ENCODE results near the gene ARHGDIB.

ARHGDIB gene

GRCh38 chr12:14984036-14984435 lies 22.6 kb upstream of the ARHGDIB start:
- no peak for DNase-seq

DNA sequence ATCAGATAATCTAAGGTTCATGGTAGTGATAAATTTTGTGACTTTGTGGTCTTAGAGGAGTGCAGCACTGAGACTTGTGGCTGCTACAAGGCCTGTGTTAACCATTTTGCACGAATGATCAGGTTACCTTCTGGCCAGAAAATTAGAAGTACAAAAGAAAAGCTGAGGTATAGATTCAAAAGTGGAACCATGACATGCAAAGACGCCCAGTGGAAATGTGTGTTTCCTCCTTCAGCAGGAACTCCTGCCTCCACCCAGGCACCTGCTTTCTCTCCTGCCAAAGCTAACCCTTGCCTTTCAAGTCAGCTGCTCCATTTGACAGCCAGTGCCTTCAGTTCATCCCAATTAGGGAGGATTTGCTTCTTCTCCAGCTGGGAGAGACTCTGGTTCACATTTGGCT lies 21.6 kb upstream of the ARHGDIB start:
- no peak for DNase-seq

- DNase-seq = no peak
These were observed 21.2 kb upstream of the ARHGDIB start for GRCh38 chr12:14982562-14982961.

GRCh38 chr12:14981049-14981448 lies 19.6 kb upstream of the ARHGDIB start:
- no peak for DNase-seq

DNA sequence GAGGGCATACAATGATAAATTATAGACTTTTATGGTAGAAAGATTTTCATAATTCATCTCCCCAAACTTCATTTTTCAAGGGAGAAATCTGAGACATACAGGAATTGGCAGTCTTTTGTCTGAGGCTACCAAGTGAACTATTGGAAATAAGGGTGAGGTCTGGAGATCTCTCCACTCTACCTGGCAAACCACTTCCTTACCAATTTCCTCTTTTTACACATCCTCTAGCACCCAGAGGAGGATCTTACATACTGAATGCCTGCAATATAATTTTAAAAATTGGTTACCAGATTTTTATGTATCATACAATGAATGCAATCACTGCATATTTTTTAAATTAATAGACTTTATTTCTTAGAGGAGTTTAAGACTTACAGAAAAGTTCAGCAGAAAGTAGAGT lies 18.1 kb upstream of the ARHGDIB start:
- no peak for DNase-seq

DNA sequence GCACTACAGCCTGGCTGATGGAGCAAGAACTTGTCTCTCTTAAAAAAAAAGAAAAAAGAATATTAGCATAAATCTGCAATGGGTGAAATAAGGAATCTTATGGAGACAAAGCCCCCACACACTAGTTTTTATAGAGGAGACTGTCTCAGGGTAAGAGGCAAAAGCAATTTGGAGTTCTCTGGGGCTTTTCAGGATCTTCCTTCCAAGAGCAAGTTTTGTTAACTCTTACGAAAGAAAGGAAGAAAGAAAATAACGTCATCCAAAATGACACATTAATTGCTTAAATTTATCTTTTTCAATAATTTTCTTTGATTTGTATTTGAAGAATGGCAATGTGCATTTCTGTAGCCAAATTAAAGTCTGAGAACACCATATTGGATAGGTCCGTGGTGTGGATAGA lies 15.3 kb upstream of the ARHGDIB start:
- no peak for DNase-seq

GRCh38 chr12:14975457-14975856 lies 14.1 kb upstream of the ARHGDIB start:
- DNase-seq = no peak

DNA sequence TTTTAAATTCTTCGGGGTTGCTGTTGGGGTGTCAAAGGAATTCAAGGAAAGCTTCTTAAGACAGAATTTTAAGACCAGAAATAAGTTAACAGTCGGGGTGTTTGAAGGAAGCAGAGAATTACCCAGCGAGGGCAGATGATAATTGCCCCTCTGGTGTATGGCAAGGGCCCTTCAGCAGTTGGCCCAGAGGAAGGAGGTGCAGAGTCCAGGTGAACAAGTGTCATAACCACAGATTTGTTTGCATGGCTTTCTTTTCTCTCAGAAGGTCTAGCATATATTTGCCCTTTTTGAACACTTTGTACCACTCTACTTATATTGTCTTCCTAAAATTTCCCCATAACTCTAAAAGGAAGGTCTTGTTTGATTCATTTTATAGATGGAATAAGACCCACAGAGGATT lies 13.2 kb upstream of the ARHGDIB start:
- DNase-seq = no peak

DNA sequence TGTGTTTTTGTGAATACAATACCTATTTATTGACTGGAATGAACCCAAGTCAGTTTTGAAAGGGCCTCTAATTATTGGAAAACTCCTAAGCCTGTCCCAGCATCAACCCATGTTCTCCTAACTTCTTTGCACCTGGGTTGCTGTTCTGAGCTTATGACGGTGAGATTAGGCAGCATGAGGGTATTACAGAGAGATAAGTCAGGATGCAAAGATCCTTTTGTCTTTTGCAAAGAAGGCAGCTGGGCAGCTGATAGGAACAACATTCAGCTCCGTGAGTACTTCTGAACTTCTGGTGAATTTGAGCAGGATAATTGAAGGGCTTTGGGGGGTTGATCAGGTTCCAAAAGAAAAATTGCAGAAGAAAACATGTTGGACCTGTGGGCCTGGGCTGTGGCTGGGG lies 11.4 kb upstream of the ARHGDIB start, which contains the start of gene PDE6H:
Gene PDE6H, plus strand, starts transcription at position 227 of the 400 bp plus-strand sequence. CDS start 4,971 bp downstream, outside the sequence.
- DNase-seq = no peak

DNA sequence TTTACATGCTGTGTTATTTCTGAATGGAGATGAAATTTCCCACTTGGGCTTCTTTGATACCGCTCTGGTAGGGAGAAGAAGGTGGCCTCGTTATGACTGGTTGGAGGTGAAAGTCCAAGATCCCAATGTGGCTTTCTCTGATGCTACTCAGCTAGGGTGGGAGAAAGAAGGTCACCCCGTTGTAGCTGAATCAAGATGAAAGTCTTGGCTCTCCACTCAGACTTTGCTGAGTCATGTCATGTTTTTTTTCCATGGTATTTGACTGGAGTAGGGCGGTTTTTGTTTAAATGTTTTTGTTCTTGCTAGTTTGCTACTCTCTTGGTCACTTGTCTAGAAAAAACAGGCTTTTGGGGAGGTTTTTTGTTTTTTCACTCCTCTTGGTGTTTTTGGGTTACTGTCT lies 9.1 kb upstream of the ARHGDIB start:
- DNase-seq = no peak

GRCh38 chr12:14968478-14968877 lies 7.1 kb upstream of the ARHGDIB start:
- DNase-seq = no peak

DNA sequence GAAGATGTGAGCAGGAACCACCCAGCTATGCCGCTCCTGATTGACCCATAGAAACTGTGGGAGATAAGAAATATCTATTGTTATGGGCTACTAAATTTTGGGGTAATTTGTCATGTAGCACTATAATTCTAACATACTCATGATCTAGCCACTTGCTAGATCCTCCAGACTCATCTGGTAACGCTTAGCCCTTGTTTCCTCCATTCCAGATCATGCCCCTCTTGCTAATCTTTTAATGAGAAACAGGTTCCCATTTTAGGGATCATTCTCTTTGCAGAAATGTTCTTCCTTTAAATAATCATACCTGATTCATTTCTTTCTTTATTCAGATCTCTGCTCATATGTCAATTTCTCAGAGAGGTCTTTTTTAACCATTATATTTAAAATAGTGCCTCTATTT lies 3.8 kb upstream of the ARHGDIB start:
- no peak for DNase-seq

- DNase-seq = no peak
These were observed 3.0 kb upstream of the ARHGDIB start for GRCh38 chr12:14964406-14964805.

DNA sequence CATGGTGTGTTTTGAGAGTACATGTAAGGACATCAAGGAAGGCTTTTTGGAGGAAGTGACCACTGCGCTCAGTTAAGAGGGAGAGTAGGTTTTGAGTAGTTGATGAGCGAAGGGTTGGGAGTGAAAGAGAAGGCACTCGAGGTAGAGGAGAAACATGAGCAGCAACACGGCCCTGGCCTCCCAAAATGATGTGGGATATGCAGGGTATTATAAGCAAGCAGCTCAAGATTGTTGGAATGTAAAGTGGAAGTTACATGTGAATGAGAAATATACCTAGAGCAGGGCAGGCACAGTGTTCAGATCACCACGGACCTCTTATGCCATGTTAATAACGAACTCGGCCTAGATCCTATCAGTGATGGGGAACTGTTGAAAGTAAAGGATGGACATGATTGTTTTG lies 2.1 kb upstream of the ARHGDIB start:
- DNase-seq = no peak

DNA sequence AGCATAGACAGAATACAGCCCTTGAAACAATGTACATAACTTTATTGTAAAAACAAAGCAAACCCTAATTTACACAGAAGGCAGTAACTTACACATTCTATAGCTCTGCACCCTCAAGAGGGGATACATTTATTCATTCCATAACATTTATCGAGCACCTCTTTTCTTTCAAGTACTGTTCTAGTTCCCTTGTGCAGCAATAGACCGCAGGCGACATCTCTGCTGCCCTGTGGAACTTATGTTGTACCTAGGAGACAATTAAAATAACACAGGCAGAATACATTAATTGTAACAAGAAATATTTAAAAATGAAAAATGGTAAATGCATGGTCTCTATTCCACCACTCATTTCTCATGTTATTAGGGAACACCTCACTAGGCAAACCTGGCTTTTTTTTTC lies 1.4 kb upstream of the ARHGDIB start:
- no peak for DNase-seq

GRCh38 chr12:14962153-14962539 lies 745 bp upstream of the ARHGDIB start:
- DNase-seq = no peak

- DNase-seq = no peak
These were observed 594 bp downstream of the ARHGDIB start for GRCh38 chr12:14960548-14961465.

GRCh38 chr12:14959916-14960496 lies 1.4 kb downstream of the ARHGDIB start:
- DNase-seq = no peak

DNA sequence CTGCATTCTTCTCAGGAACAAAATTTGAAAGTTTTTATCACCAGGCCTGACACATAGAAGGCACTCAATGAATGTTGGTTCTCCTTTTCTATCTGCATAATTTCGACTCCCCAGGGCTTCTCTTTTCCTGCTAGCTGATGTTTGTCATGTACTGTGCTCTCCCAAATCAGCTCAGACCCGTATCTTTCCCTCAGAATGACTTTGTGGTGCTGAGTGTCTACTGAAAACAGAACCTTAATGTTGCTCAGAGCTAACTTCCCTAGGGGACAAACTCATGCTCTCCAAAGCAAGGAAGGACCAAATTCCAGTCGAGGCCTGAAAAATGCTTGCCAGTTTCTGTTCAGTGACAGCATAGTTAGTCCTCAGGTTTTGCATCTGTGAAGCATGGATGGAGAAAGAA lies 1.9 kb downstream of the ARHGDIB start:
- DNase-seq = no peak

DNA sequence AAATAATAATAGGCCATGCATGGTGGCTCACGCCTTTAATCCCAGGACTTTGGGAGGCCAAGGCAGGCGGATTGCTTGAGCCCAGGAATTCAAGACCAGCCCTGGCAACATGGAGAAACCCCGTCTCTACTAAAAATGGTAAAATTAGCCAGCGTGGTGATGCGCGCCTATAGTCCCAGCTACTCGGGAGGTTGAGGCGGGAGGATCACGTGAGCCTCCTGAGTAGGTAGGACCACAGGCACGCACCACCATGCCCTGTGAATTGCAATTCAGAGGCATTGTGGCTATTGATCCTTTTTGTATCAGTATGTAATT lies 2.3 kb downstream of the ARHGDIB start:
- no peak for DNase-seq

- no peak for DNase-seq
These were observed 2.9 kb downstream of the ARHGDIB start for GRCh38 chr12:14958361-14959125.

GRCh38 chr12:14957551-14958168 lies 3.7 kb downstream of the ARHGDIB start:
- DNase-seq = peak in 1 of 51 donors; percentile 1
